ENCODE measurements around the gene FNDC8. TPM values are rescaled to one million over a fixed set of nuclear protein-coding genes. Genes with fewer than 3 reads are reported as not detected.
"Not testable (repeated sequence)": the region's sequence is repeated elsewhere in the genome, so short reads cannot be mapped to it uniquely, and the experiment has no call there.

The FNDC8 gene
- total RNA-seq, 1 experiment from 2014 or later: not detected

GRCh38 chr17:35103271-35103670 lies 18.1 kb upstream of the FNDC8 start:
- POLR2A ChIA-PET (ENCODE audit: low non-redundant PET): no interaction called here
- no peaks in the 10 kb centered on the region for H3K36me3 ChIP-seq (ENCODE audit: insufficient read depth, low read length, poor library complexity, severe bottlenecking)

DNA sequence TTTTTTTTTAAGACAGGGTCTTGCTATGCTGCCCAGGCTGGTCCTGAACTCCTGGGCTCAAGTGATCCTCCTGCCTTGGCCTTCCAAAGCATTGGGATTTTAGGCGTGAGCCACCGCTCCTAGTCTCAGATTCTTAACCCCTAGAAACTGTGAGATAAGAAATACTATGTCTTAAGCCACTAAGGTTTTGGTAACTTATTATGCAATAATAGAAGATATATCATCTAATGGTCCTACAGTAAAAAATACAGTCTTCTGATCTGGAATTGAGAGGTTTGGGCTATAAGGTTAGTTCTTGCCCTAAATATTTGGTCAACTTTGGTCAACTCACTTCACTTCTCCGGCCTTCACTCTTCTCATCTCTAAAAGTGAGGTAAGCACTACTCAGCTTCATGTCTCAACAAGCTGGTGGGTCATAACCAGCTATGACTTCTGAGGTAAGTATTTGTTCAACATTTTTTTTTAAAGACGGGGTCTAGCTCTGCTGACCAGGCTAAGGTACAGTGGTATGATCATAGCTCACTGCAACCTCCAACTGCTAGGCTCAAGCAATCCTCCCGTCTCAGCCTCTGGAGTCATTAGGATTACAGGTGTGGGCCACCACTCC lies 16.5 kb upstream of the FNDC8 start:
- Histone ChIP-seq H3K27me3 (replicated peaks; ENCODE audit: insufficient read depth, low read depth, low read length, poor library complexity) (no peaks in the 10 kb centered on the region), H3K27ac (ENCODE audit: low read depth, low read length, poor library complexity, severe bottlenecking) (no peak overlapping the region), H3K4me3 (ENCODE audit: low read depth, low read length, poor library complexity, severe bottlenecking) (no peak overlapping the region), H3K4me1 (ENCODE audit: insufficient read depth, low read length, poor library complexity, severe bottlenecking) (no peaks in the 10 kb centered on the region), H3K36me3 (ENCODE audit: insufficient read depth, low read length, poor library complexity, severe bottlenecking) (no peaks in the 10 kb centered on the region), H3K9me3 (ENCODE audit: low read depth, low read length, poor library complexity, severe bottlenecking) (no peaks in the 10 kb centered on the region)
- POLR2A ChIA-PET (ENCODE audit: low non-redundant PET): no interaction called here
- intact Hi-C loops (cut with micrococcal nuclease; ENCODE audit: unreplicated experiment): no loop called here
- TF ChIP-seq EZH2 (IDR thresholded peaks at IDR 0.05; ENCODE audit: borderline replicate concordance, low read depth, low read length, poor library complexity, severe bottlenecking) (no peak), CTCF (conservative IDR thresholded peaks at IDR 0.05; ENCODE audit: low read depth, low read length) (no peak)
- no TSS peak for BruUV-seq (replicated peaks)
- CTCF ChIA-PET: no interaction called here
- no peak for DNase-seq (ENCODE audit: low spot score)

More at GRCh38 chr17:35103271-35103670, 18.1 kb upstream of the FNDC8 start:
- H3K4me1 ChIP-seq (ENCODE audit: insufficient read depth, low read length, poor library complexity, severe bottlenecking): no peaks in the 10 kb centered on the region
- no peaks in the 10 kb centered on the region for H3K9me3 ChIP-seq (ENCODE audit: low read depth, low read length, poor library complexity, severe bottlenecking)
- TF ChIP-seq EZH2 (IDR thresholded peaks at IDR 0.05; ENCODE audit: borderline replicate concordance, low read depth, low read length, poor library complexity, severe bottlenecking) (no peak), CTCF (conservative IDR thresholded peaks at IDR 0.05; ENCODE audit: low read depth, low read length) (no peak)
- intact Hi-C loops (cut with micrococcal nuclease; ENCODE audit: unreplicated experiment): no loop called here
- CTCF ChIA-PET: no interaction called here
- no TSS peak for BruUV-seq (replicated peaks)
- H3K27ac ChIP-seq (ENCODE audit: low read depth, low read length, poor library complexity, severe bottlenecking): no peak overlapping the region
- H3K27me3 ChIP-seq (replicated peaks; ENCODE audit: insufficient read depth, low read depth, low read length, poor library complexity): no peaks in the 10 kb centered on the region
- H3K4me3 ChIP-seq (ENCODE audit: low read depth, low read length, poor library complexity, severe bottlenecking): no peak overlapping the region
- no peak for DNase-seq (ENCODE audit: low spot score)

DNA sequence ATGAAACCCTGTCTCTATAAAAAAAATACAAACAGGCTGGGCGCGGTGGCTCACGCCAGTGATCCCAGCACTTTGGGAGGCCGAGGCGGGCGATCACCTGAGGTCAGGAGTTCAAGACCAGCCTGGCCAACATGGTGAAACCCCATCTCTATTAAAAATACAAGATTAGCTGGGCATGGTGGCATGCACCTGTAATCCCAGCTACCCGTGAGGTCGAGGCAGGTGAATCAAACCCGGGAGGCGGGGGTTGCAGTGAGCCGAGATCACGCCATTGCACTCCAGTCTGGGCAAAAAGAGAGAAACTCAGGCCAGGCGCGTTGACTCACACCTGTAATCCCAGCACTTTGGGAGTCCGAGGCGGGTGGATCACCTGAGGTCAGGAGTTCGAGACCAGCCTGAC lies 10.6 kb upstream of the FNDC8 start:
- H3K4me3 ChIP-seq (ENCODE audit: low read depth, low read length, poor library complexity, severe bottlenecking); H3K36me3 ChIP-seq (ENCODE audit: insufficient read depth, low read length, poor library complexity, severe bottlenecking); H3K4me1 ChIP-seq (ENCODE audit: insufficient read depth, low read length, poor library complexity, severe bottlenecking); H3K27me3 ChIP-seq (replicated peaks; ENCODE audit: insufficient read depth, low read depth, low read length, poor library complexity); POLR2A ChIA-PET (ENCODE audit: low non-redundant PET); H3K9me3 ChIP-seq (ENCODE audit: low read depth, low read length, poor library complexity, severe bottlenecking); intact Hi-C loops (cut with micrococcal nuclease; ENCODE audit: unreplicated experiment); H3K27ac ChIP-seq (ENCODE audit: low read depth, low read length, poor library complexity, severe bottlenecking); CTCF ChIA-PET; DNase-seq (ENCODE audit: low spot score); BruUV-seq (replicated peaks): not testable (repeated sequence)

DNA sequence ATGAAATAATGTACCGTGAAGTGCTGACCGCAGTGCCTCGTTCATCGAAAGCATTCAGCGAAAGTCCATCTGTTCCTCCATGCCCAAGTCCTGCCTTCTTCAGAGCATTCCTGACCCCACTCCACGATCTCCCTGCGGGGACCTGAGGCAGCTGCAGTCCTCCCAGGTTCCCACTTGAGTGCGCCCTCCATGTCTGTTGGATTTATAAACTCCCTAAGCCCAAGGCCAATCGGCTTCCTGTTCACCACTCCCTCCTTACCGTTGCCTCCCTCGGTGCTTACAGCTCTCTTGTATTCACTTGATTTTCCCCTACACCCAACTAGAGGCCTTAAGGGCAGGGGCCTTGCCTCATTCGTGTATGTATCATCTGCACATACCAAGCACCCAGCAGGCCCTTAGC lies 4.6 kb upstream of the FNDC8 start:
- Histone ChIP-seq H3K4me3 (ENCODE audit: low read depth, low read length, poor library complexity, severe bottlenecking) (no peak overlapping the region), H3K4me1 (ENCODE audit: insufficient read depth, low read length, poor library complexity, severe bottlenecking) (no peaks in the 10 kb centered on the region), H3K9me3 (ENCODE audit: low read depth, low read length, poor library complexity, severe bottlenecking) (no peaks in the 10 kb centered on the region), H3K27me3 (replicated peaks; ENCODE audit: insufficient read depth, low read depth, low read length, poor library complexity) (no peaks in the 10 kb centered on the region), H3K36me3 (ENCODE audit: insufficient read depth, low read length, poor library complexity, severe bottlenecking) (no peaks in the 10 kb centered on the region), H3K27ac (ENCODE audit: low read depth, low read length, poor library complexity, severe bottlenecking) (no peak overlapping the region)
- no peak for DNase-seq (ENCODE audit: low spot score)
- intact Hi-C loops (cut with micrococcal nuclease; ENCODE audit: unreplicated experiment): no loop called here
- POLR2A ChIA-PET (ENCODE audit: low non-redundant PET): no interaction called here
- TF ChIP-seq EZH2 (IDR thresholded peaks at IDR 0.05; ENCODE audit: borderline replicate concordance, low read depth, low read length, poor library complexity, severe bottlenecking) (no peak), CTCF (conservative IDR thresholded peaks at IDR 0.05; ENCODE audit: low read depth, low read length) (no peak)
- CTCF ChIA-PET: no interaction called here
- no TSS peak for BruUV-seq (replicated peaks)
